HepG2 (cell line): ENCODE measurements around the gene YIF1A. TPM values are rescaled to one million over a fixed set of nuclear protein-coding genes. Genes with fewer than 3 reads are reported as not detected.

Experiments
- ASH2L ChIP-seq: fragments of 300-600, 200-600 bp; sonication (generic); IDR thresholded peaks from 2 replicates; pipeline ENCODE4 v1.7.0; 2017; ENCODE audit warnings: low read depth, mild to moderate bottlenecking, moderate library complexity, mixed read lengths, low read length; ENCODE audit not compliant: insufficient read length
- GZF1 ChIP-seq: sonication (generic); formaldehyde crosslinking; IDR thresholded peaks from 2 replicates; pipeline ENCODE4 v1.5.1; 2020; ENCODE audit warnings: mild to moderate bottlenecking, missing genetic modification reagents
- HOXA3 ChIP-seq: sonication (generic); formaldehyde crosslinking; IDR thresholded peaks from 2 replicates; pipeline ENCODE4 v1.5.0; 2020; ENCODE audit warnings: missing genetic modification reagents
- ISL2 ChIP-seq: sonication (generic); formaldehyde crosslinking; IDR thresholded peaks from 2 replicates; pipeline ENCODE4 v1.5.0; 2020; ENCODE audit warnings: missing genetic modification reagents
- MATR3 ChIP-seq: sonication (generic); formaldehyde crosslinking; IDR thresholded peaks from 2 replicates; pipeline ENCODE4 v1.4.0; 2020; ENCODE audit warnings: missing genetic modification reagents
- MED13 ChIP-seq: sonication (generic); formaldehyde crosslinking; IDR thresholded peaks from 2 replicates; pipeline ENCODE4 v1.5.0; 2020; ENCODE audit warnings: missing genetic modification reagents
- MTF1 ChIP-seq: sonication (generic); formaldehyde crosslinking; IDR thresholded peaks from 2 replicates; pipeline ENCODE4 v1.5.0; 2020; ENCODE audit warnings: missing genetic modification reagents
- NFKBIZ ChIP-seq: IDR thresholded peaks from 2 replicates; pipeline ENCODE4 v1.6.1; 2018; ENCODE audit warnings: missing genetic modification reagents, missing compliant biosample characterization
- PCBP2 ChIP-seq: fragments of 200-400 bp; formaldehyde crosslinking; optimal IDR thresholded peaks from 2 replicates; pipeline ENCODE3; 2018; ENCODE audit warnings: low read length, low read depth; ENCODE audit not compliant: poor library complexity, severe bottlenecking
- PHB2 ChIP-seq: fragments of 450-650 bp; IDR thresholded peaks from 2 replicates; pipeline ENCODE4 v1.6.1; 2018; ENCODE audit not compliant: partially characterized antibody
- PRPF4 ChIP-seq: fragments of 200-400 bp; formaldehyde crosslinking; IDR thresholded peaks from 2 replicates; pipeline ENCODE4 v1.6.1; 2016; ENCODE audit warnings: low read length, low read depth; ENCODE audit not compliant: poor library complexity, severe bottlenecking
- RBFOX2 ChIP-seq: fragments of 200-400 bp; formaldehyde crosslinking; IDR thresholded peaks from 2 replicates; pipeline ENCODE4 v1.6.1; 2017; ENCODE audit warnings: low read depth, mild to moderate bottlenecking, low read length
- REXO4 ChIP-seq: sonication (generic); formaldehyde crosslinking; IDR thresholded peaks from 2 replicates; pipeline ENCODE4 v1.8.0; 2022; ENCODE audit warnings: missing genetic modification reagents, mild to moderate bottlenecking, borderline replicate concordance
- TCF12 ChIP-seq, 2 experiments: fragments of 450-650 bp in 1 of 2; sonication (generic) in 1 of 2; formaldehyde crosslinking in 1 of 2; IDR thresholded peaks; 2 replicates each; pipeline versions ENCODE4 v1.6.1 to v1.8.0; 2017 to 2022; ENCODE audit warnings: antibody characterized with exemption in 1 of 2, mild to moderate bottlenecking in 1 of 2, missing genetic modification reagents in 1 of 2, moderate library complexity in 1 of 2
- UBTF ChIP-seq: sonication (generic); formaldehyde crosslinking; IDR thresholded peaks from 2 replicates; pipeline ENCODE4 v1.4.0; 2020; ENCODE audit warnings: mild to moderate bottlenecking, missing genetic modification reagents
- ZFP36L1 ChIP-seq: sonication (generic); formaldehyde crosslinking; IDR thresholded peaks from 2 replicates; pipeline ENCODE4 v1.8.0; 2022; ENCODE audit warnings: mild to moderate bottlenecking, missing genetic modification reagents, moderate library complexity
- ZMAT3 ChIP-seq: sonication (generic); formaldehyde crosslinking; conservative IDR thresholded peaks from 2 replicates; pipeline ENCODE4 v1.7.0; 2021; ENCODE audit warnings: missing genetic modification reagents
- ZNF232 ChIP-seq: sonication (generic); formaldehyde crosslinking; IDR thresholded peaks from 2 replicates; pipeline ENCODE4 v1.4.0; 2020; ENCODE audit warnings: missing genetic modification reagents, borderline replicate concordance
- ZNF678 ChIP-seq: sonication (generic); formaldehyde crosslinking; IDR thresholded peaks from 2 replicates; pipeline ENCODE4 v1.4.0; 2020; ENCODE audit warnings: mild to moderate bottlenecking, missing genetic modification reagents
- polyA plus RNA-seq, 8 experiments: library from polyadenylated mRNA; depleted of rRNA in 3 of 8; stranded (reverse) in 7 of 8; unstranded in 1 of 8; fragments of >200 nt; fragmentation: Illumina TruSeq in 4 of 8; extraction: Trizol in 4 of 8; gene quantifications; 2 replicates each; pipeline versions ENCODE4 v1.2.1 to v1.2.3, GENCODE V29; 2011 to 2016; ENCODE audit warnings: low read depth in 4 of 8, missing spikeins in 1 of 8, mixed read lengths in 1 of 8; ENCODE audit not compliant: insufficient read depth in 1 of 8
- total RNA-seq, 5 experiments: library from RNA; depleted of rRNA; stranded (reverse); fragments of >200 nt; fragmentation: Illumina TruSeq; extraction: Trizol; gene quantifications; 2 replicates each; pipeline ENCODE4 v1.2.3, GENCODE V29; 2016; ENCODE audit warnings: low read depth in 1 of 5
- TF ChIP-seq, protein P1 (sequence below): sonication (generic); formaldehyde crosslinking; IDR thresholded peaks from 2 replicates; pipeline ENCODE4 v1.5.1; 2020; ENCODE audit warnings: missing genetic modification reagents, mild to moderate bottlenecking, borderline replicate concordance
- TF ChIP-seq, protein P2 (sequence below): sonication (generic); formaldehyde crosslinking; IDR thresholded peaks from 2 replicates; pipeline ENCODE4 v1.8.1; 2023; ENCODE audit warnings: mild to moderate bottlenecking, moderate library complexity, missing genetic modification reagents

YIF1A gene
- total and polyA plus RNA-seq, 2 of the 13 experiments (the other 11 are each of a cell fraction or from before 2014, with no cell fraction given) = 133 to 145 TPM

GRCh38 chr11:66311965-66312548 is 23.1 kb upstream of the YIF1A start (continued):
- TF ChIP-seq RBFOX2 (peak; percentile 58), ASH2L (peak; percentile 44), NFKBIZ (CRISPR knock-in tag) (0 out of 2 replicates have a peak, but pooled peaks have one; percentile 26), REXO4 (CRISPR knock-in tag) (no peak), PRPF4 (no peak), MED13 (CRISPR knock-in tag) (peak; percentile 82), TCF12 (IDR thresholded peaks at IDR 0.05) (no peak), TCF12 (CRISPR knock-in tag; IDR thresholded peaks at IDR 0.05) (peak; percentile 15; the same call in 1 of the 2 replicates), ZFP36L1 (CRISPR knock-in tag) (no peak), ZNF232 (no peak), PCBP2 (no peak), MTF1 (CRISPR knock-in tag) (no peak), PHB2 (no peak), GZF1 (CRISPR knock-in tag) (peak; percentile 70), ZMAT3 (CRISPR knock-in tag) (no peak; the same call in 1 of the 2 replicates), MATR3 (CRISPR knock-in tag) (no peak), ZNF678 (no peak), UBTF (peak; percentile 46; the same call in 1 of the 2 replicates), HOXA3 (CRISPR knock-in tag) (peak; percentile 50; the same call in 1 of the 2 replicates), ISL2 (peak; percentile 58; the same call in 1 of the 2 replicates)
- TF ChIP-seq, protein P1, sequence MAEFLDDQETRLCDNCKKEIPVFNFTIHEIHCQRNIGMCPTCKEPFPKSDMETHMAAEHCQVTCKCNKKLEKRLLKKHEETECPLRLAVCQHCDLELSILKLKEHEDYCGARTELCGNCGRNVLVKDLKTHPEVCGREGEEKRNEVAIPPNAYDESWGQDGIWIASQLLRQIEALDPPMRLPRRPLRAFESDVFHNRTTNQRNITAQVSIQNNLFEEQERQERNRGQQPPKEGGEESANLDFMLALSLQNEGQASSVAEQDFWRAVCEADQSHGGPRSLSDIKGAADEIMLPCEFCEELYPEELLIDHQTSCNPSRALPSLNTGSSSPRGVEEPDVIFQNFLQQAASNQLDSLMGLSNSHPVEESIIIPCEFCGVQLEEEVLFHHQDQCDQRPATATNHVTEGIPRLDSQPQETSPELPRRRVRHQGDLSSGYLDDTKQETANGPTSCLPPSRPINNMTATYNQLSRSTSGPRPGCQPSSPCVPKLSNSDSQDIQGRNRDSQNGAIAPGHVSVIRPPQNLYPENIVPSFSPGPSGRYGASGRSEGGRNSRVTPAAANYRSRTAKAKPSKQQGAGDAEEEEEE (CRISPR knock-in tag) = 0 out of 2 replicates have a peak, but pooled peaks have one; percentile 74
- TF ChIP-seq, protein P2, sequence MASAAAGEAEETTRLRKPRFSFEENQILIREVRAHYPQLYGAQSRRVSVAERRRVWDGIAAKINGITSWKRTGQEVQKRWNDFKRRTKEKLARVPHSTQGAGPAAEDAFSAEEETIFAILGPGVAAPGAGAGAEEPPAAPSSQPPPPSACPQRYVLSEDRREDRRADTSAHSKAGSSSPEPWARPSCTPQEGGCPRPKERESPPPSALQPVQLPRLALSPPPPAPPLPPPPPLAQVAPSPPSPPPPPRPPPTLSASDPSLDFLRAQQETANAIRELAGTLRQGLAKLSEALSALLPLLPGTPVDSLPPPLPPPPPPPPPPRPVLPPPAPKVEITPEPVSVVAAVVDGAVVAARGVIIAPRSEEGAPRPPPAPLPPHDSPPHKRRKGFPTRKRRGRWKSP (CRISPR knock-in tag) = peak; percentile 100
